Stimulated activated CD8-positive, alpha-beta memory T cell treated with anti-CD3 and anti-CD28 coated beads, Interleukin-7, amount 100 ng/mL, for 4 hours (primary cell): ENCODE data around the gene TNIK.

Experiments
- DNase-seq, 2 donors: peaks; one replicate each; pipeline ENCODE4 v3.0.0-alpha.2; 2020; ENCODE audit warnings: low read depth in 2 of 2

The TNIK gene

GRCh38 chr3:171227828-171228227 lies 232.4 kb downstream of the TNIK start:
- no peak for DNase-seq

DNA sequence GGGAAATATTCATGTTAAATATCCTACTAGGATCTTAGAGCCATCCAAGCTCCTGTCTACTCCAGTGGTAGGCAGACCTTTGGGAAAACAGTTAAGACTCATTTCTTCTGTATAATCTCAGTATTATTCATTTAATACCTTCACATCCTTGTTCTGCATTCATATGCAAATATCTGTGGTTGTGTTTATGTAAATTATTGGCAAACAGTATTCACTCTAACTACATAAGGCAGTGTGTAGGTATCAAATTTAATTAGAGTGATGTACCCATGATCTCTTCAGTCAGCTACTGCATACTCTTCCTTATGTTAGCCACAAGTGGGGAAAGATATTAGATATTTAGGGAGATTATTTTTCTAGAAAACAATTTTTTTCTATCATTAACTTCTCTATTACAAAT lies 232.8 kb downstream of the TNIK start:
- DNase-seq: no peak

DNA sequence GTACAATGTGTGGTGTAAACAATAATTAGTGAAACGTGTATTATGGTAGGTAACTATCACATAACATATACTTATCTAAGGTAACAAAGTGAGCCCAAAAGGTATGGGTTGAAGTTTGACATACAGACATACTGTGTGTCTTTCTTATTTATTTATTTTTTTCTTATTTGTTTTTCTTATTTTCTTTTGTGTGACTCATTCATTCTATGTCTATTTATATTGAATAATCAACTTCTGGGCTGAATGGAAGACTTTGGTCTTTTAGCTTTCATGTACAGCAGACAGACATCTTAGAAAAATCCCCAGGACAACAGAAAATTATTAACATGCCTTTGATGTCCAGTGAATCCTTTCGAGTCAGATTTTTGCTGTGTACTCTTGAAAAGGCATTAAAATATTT lies 233.4 kb downstream of the TNIK start:
- DNase-seq: no peak

GRCh38 chr3:171225708-171226107 lies 234.5 kb downstream of the TNIK start:
- no peak for DNase-seq

GRCh38 chr3:171225165-171225564 lies 235.0 kb downstream of the TNIK start:
- DNase-seq: no peak

DNA sequence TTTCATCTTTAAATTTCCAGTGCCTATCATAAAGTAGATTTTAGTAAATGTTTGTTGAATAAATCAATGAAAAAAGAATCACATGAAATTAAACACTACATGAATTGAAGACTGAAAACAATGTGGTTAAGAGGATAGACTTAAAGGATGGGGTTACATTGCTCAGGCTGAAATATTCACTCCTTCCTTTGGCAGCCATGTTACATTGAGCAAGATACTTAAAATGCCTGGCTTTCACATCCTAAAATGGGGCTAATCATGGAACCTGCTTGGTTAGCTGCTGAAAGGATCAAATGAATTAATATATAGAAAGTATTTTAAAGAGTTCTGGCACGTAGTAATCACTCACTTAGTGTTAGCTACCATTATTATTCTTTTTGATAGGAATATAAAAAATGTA lies 236.8 kb downstream of the TNIK start:
- no peak for DNase-seq

- DNase-seq: no peak
Observed at GRCh38 chr3:171222995-171223394, 237.2 kb downstream of the TNIK start.

GRCh38 chr3:171221597-171221996 lies 238.6 kb downstream of the TNIK start:
- no peak for DNase-seq

DNA sequence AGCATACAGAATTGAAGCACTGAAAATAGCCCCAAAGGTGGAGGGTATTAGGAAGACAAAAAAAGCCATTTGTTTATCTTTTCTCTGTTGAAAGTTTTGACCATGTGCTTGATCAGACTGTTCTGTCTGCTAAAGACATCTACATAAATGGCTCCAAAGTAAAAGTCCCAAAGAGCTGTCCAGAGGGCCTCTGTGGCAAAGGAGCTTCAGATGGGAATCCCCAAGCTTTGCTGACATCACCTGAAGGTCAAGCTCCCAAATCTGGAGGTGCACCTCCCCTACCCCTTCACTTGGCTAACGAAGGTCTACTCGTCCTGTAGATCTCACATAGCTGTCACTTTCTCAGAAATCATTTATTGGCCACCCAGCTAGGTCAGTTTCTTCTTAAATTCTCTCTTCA lies 239.1 kb downstream of the TNIK start:
- DNase-seq: no peak

DNA sequence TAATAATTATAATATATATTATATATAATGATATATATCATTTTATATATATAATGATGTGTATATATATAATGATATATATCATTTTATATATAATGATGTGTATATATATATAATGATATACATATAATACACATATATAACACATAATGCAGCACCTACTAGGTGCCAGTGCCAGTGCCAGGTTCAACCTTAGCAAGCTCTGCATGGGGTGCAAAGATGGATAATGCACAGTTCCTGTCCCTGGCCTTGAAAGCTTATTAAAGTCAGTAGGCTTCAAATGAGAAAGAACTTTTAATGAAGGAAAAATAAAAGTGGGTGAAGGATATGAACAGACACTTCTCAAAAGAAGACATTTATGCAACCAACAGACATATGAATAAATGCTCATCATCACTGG lies 240.9 kb downstream of the TNIK start:
- no peak for DNase-seq

GRCh38 chr3:171218069-171218468 lies 242.1 kb downstream of the TNIK start:
- no peak for DNase-seq

DNA sequence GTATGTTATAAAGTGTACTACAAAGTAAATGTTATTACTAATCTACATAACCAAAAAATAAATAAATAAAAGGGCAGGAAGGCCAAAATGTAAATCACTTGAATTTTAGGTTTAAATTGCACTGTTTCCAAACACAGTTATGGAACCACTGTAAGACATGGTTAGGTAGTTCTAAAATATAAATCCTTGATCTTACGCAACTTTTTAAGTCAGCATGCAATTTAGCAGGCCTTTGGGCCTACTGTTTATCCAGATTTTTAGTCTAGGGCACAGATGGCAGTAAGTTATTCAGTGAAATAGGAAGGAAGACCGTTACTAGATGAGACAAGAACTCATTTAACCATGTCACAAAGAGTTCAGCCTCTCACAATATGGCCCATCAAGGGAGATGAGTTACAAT lies 246.3 kb downstream of the TNIK start:
- no peak for DNase-seq

DNA sequence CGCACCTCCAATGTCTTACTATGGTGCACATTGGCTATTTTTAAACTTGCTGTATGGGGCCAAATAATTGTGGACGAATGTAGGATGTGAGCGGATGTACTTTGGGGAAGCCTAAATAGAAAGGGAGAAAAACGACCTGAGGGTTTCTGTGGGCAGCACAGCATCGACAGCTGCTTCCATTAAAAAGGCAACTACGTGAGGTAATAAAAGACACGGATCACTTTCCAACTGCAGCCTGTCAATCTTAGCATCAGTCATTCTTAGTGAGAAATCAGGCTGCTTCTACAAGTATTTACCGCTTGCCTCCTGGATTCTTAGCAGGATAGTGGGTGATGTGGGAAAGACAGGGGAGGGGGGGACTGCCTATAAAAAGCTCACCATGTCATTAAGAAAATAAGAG lies 247.0 kb downstream of the TNIK start:
- no peak for DNase-seq

GRCh38 chr3:171212648-171213047 lies 247.6 kb downstream of the TNIK start:
- DNase-seq: no peak

DNA sequence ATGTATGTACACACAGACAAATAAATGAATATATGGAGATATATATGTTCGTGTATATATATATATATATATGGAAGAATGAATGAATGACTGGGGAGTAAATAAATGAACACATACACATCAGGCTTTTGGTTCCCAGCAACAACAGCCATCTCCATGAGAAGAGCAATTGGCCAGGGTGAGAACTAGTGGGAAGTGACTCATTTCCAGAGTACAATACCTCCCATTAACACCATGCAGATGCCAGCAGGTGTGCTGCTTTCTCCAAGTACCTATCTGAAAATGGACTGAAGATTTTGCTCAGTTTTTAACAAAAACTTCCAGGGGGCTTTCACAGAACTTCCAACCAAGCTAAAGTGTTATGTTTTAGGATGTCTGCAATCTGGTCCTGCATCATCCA lies 253.9 kb downstream of the TNIK start:
- DNase-seq: no peak

- DNase-seq: no peak
Observed at GRCh38 chr3:171204942-171205341, 255.3 kb downstream of the TNIK start.

DNA sequence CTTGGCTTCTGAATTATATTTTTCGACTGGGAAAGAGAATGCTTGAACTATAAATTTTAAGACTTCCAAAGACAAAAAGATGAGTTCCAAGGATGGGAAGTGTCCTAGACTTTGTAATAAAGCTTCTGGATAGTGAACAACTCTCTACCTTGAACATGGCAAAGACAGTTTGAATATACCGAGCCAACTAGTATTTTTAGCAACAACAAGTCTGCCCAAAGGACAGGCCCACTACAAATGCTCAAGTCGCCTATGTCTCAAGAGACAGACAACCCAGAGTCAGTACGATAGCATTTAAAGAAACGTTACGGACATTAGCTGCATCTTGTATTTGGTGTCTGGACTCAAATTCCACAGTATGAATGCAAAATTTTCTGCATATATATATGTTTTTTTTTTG lies 258.4 kb downstream of the TNIK start:
- DNase-seq: no peak

GRCh38 chr3:171200750-171201088 lies 259.5 kb downstream of the TNIK start:
- DNase-seq: no peak

GRCh38 chr3:171200052-171200749 lies 260.0 kb downstream of the TNIK start:
- DNase-seq: no peak

DNA sequence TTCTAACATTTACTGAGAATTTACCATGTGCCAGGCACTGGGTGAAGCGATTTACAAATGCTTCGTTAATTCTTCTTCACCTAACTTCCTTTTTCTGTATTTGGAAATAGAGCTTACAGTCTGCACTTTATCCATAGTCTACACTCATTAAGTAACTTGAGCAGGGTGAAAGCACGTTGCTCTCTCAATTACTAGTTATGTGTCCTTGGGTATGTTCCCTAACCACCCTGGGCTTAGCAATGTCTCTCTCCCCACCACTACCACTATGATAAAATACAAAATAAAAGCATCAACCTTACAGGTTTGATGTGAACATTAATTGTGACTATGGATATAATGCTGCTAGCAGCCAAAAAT lies 260.8 kb downstream of the TNIK start:
- DNase-seq: no peak

DNA sequence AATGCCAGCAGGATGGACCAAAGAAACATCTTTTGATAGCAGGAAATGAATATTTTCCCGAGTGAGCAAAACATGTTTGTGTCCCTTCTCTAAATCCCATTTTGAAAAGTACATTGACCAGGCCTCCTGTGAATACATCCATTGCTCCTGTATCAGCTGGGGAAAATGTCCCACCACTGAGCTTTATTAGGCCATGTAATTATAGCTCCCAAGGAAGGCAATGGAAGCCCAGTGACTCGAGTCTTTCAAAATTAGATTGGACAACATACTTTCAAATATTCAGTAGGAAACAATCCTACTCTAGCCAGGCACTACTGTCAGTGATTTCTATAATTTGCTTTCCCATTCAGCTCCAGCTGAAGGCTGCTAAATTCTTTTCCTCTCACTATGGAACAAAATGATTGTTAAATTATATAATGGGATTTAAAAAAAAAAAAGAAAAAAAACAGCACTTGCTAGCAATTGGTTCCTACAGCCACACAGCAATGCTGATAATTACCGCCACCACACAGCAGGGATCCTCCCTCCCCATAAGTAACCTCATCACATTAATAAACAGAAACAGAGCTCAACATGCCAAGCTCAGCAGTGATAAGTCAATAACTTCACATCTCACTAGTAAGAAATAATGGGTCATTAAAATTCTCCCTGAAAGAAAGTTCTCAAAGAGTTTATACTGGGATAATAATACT lies 261.3 kb downstream of the TNIK start:
- DNase-seq: no peak

- no peak for DNase-seq
Observed at GRCh38 chr3:171195686-171196085, 264.5 kb downstream of the TNIK start.

- no peak for DNase-seq
Observed at GRCh38 chr3:171194965-171195364, 265.2 kb downstream of the TNIK start.

GRCh38 chr3:171193693-171194092 lies 266.5 kb downstream of the TNIK start:
- DNase-seq: no peak
